Hippocampal formation (tissue), 2 donors: ENCODE measurements around the gene CARMIL1.

Experiments used
- DNase-seq, 2 donors: peaks; one replicate each; lab custom pipeline; 2025; lab: John Stamatoyannopoulos, UW

The CARMIL1 gene

DNA sequence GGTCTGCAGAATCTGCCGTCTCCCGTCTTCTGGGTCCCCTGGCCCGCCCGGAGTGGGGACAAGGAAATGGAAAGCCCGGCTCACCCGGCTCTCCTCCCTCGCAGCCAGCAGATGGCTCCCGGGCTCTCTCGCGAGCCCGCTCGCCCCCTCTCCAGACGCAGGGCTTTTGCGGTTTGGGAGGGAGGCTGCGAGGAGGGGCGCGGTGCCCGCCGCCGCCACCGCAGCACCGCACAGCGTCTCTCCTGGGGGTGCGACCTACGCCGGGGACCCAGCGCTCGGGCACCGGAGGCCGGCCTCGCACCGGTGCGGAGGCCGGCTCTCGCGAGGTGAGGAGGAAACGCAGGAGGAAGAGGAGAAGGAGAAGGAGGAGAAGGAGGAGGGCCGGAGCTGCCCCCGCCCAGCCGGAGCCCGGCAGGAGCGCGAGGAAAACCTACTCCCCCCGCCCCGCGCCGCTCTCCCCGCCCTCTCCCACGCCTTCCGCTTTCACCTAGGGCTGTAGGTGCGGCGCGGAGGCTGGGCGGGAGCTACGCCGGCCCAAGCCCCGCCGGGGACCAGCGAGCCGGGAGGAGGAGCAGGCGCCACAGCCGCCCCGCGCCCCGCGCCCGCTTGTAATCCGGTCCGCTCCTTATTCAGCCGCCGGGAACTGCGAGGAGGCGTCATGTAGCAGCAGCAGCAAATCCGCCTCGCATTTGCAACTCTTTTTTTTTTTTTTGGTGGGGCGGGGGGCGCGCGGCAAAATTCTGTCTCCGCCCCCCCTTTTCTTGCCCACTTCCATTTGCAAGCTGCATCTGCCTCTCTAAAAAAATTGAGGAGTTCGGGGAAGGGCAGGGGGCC, at the start of gene CARMIL1:
Gene CARMIL1 (plus strand): TSS at position 461 of the 834 bp plus-strand sequence. CDS start 422 bp downstream, outside the sequence.
- DNase-seq: peak; percentile 57

DNA sequence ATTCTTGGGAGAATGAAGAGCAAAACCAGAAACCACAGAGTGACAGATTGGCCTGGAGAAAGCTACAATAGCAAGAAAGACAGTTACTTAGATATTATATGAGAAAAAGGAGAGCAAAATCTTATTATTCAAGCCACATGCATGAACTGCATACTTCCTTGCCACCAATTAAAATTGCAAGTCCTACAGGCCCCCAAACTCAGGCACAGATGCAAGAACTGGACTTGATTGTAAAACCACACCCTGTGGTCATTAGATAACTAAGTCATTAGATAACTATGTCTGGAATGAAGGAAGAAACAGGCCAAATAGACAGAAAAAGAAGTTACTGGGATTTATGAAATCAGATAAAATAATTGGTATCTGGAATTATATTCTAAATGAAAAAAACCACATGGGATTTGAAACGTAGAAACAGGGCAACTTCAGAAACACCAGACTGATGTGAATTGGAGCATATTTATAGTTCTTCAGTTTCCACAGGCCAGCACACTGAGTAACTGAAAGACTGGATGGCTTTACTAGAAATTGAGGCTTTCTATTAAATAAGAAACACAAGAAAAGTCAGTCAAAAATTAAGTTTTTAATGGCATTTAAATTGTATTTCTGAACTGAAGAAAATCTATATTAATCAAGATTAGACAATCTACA, 49.4 kb upstream of the CARMIL1 start:
- no peak for DNase-seq

DNA sequence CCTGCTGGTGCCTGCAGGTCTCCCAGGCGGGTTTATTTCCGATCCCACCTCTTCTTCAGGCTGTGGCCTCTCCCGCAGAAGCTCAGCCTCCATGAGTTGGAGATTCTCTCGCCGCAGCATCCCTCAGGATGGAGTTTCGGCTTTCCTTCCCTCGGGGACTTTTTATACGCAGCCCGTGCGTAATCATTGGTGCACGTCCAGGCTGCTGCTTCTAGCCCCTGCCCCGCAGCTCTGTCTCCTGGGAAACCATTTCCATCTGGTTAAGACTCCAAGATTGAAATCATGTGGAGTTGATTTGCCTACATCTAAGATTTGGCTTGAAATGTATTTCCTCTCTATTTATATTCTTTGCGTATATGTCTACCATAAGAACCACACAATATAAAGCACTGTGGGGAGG, 46.7 kb upstream of the CARMIL1 start:
- DNase-seq: no peak

DNA sequence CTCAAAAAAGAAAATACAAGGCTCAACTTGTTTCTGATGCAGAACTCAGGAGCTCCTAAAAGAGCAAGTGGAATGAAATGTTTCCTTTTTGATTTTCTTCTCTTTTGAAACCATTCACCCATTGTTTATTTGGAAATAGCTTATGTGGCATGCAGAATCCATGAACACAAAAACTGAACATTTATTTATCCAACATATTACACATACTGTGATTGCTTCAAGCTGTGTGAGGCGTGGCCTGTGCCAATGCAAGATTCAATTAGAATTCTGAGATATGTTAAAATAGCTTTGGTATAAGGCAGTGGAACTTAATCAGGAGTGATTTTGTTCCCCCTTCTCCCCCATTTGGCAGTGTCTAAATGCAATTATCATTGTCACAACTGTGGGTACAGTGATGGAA, 45.9 kb upstream of the CARMIL1 start:
- DNase-seq: no peak

- no peak for DNase-seq
Measured at GRCh38 chr6:25237579-25237978, 41.6 kb upstream of the CARMIL1 start.

DNA sequence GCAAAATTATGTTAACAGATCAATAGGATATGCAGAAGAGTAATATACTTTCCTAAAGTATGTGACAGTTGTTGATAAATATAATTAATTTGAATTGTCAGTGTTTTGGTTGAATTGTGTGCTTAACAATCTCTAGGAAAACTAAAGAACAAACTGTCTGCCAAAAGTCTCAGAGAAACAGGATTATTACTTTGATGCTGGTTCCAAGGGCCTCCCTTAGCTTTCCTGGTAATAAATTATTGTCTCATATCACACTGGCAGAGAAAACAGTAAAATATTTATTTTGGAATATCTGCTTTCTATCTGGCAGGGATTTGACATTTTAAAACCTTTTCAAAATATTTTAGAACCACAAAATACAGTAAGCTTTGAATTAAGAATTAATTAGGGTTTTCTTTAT, 40.1 kb upstream of the CARMIL1 start:
- DNase-seq: no peak

DNA sequence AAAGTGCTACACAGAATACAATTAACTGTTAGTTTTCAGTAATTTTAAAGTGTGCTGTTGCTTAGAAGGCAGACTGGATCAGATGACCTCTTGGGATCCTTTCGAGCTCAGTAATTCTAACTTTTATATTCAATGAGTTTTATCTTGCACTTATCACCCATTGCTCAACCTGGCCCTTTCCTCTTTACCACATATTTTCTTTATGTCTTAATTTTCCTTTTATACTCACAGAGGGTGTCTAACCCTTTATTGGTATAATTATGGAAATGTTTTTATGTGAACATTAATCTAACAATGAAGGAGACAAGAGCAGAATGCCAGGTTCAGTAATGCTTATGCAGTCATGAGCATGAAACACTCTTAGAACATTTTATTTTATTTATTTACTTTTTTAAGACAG, 39.7 kb upstream of the CARMIL1 start:
- DNase-seq: no peak

GRCh38 chr6:25242567-25242966, 36.6 kb upstream of the CARMIL1 start:
- DNase-seq: no peak

GRCh38 chr6:25244865-25245264, 34.3 kb upstream of the CARMIL1 start:
- no peak for DNase-seq

- DNase-seq: no peak
Measured at GRCh38 chr6:25248123-25248522, 31.1 kb upstream of the CARMIL1 start.

DNA sequence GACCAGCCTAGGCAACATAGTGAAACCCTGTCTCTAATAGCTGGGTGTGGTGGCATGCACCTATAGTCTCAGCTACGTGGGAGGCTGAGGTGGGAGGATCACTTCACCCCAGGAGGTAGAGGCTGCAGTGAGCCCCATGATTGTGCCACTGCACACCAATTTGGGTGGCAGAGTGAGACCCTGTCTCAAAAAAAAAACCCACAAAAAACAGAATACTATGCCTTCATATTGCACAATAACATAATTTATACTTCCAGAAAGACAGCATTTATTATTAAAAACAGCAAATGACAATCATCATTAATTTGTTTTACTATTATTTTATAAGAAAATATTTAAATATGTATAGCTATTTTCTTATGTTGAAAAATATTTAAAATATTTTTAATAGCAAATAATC, 30.0 kb upstream of the CARMIL1 start:
- no peak for DNase-seq

- DNase-seq: no peak
Measured at GRCh38 chr6:25250878-25251277, 28.3 kb upstream of the CARMIL1 start.

GRCh38 chr6:25251426-25251825, 27.7 kb upstream of the CARMIL1 start:
- DNase-seq: no peak

DNA sequence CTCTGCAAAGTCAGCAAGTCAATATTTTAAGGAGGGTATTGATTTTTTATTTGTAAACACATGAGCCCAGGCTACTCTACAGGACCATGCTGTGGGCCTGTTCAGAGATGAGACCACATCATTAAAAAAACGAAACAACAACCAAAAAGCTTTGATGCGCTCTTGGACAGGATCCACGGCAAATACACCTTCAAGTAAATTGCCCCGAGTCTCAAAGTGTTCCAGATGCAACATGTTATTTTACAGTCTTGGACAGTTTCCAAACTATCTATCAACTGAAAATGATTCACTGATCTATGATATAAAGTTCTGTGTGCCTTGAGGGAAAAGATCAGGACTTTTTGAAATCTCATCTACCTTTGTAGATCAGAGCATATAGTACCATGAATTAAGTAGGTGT, 25.8 kb upstream of the CARMIL1 start:
- DNase-seq: no peak

DNA sequence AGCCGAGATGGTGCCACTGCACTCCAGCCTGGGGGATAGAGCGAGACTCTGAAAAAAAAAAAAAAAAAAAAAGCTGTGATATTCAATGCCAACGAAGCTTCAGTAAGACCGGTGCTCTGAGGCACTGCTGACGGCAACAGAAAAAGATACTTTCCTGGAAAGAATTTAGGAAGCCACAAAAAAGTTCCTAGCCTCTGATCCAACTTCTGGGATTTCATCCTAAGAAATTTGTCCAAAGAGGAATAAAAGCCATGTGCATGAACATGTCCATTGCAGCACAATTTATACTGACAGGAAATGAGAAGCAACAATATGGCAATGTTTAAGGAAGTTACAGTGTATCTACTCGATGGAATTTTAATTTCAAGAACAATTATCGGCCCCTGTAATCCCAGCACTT, 24.5 kb upstream of the CARMIL1 start:
- no peak for DNase-seq

DNA sequence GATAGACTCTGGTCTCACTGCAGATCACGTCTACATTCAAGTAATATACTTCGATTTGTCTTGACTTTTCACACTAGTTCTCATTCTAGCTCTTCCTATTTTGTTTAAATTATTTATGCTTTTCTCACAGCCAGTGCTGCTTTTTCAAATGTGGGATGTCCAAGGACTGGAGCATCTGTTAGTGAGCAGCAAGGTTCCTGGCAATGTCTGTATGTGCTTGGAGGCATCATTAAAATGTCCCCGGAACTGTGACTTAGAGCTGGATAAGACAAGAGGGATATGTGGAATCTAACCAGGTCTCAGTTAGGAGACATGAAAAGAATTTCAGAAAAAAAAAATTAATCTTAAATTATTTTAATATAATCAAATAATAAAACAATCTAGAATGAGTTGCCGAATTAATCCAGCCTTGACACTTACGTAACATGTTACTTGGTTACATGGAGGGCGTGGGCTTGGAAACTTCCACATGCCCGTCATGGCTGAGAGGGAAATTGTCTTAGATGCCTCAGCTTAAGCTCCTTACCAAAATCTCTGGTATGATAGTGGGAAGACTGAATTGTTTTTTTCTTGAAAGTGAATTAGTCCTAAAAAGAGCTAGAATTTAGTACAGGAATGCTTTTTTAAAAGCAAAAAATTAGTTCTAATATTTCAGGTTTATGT, 21.4 kb upstream of the CARMIL1 start:
- DNase-seq: no peak

DNA sequence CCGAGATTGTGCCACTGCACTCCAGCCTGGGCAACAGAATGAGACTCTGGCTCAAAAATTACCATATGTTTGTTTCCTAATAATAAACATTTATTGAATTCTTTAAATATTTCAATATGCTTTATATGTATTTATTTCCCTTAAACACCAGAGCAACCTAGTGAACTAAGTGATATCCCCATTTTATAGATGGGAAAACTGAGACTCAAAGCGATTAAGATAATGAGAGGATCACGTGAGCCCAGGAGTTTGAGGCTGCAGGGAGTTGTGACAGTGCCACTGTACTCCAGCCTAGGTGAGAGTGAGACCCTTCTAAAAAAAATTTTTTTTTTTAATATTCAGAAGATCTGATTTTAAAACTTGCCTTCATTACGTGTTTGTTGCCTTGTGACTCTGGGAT, 19.4 kb upstream of the CARMIL1 start:
- no peak for DNase-seq

DNA sequence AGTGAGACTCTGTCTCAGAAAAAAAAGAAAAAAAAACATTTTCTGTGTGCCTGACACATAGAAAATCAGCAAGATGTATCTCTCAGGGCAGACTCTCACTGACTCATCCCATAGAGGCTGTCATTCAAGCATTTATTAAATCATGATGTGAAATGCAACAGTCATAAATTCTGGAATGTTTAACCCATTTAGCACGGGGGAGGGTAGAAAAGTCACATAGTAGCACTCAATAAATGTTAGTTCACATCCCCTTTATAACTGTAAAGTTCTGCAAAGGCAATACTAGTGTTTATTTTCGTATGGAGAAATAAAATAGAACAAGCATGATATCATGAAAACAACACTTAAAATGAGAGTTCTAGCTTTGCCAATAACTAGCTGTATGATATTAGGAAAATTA, 15.5 kb upstream of the CARMIL1 start:
- no peak for DNase-seq

DNA sequence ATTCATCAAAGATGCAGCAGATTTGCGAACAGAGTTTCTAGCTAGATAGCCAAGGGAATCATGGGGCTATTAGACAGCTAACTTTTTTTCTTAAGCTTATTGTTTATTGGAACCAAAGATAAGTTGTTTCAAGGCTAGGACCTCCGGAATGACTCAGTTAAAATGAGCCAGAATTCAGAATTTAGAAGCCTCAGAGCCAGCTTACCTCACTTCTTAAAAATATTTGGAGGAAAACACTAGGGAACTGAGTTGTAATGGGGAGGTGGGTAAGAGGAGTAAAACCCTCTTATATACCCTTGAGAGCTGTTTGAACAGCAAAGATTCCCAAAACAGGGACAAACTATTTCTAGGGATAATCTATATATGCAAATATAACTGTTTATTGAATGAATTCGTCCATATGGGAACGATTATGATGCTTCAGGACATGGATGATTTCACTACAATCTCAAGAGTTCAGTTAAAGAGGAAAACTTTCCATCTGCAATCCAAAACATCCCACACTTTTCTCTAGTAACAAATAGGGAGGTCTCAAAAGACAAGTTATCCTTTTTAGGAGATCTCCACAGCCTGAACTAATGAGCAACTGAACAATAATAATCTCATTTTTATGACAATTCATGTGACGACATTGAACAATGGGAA, 12.6 kb upstream of the CARMIL1 start:
- DNase-seq: no peak

- no peak for DNase-seq
Measured at GRCh38 chr6:25267662-25268061, 11.5 kb upstream of the CARMIL1 start.

- no peak for DNase-seq
Measured at GRCh38 chr6:25270559-25270958, 8.6 kb upstream of the CARMIL1 start.

GRCh38 chr6:25275436-25275835, 3.7 kb upstream of the CARMIL1 start:
- no peak for DNase-seq
